Breast epithelium (tissue), 4 donors: ENCODE data around the gene NSMCE4A. TPM values are rescaled to one million over a fixed set of nuclear protein-coding genes. Genes with fewer than 3 reads are reported as not detected.

Source experiments
- DNase-seq, 2 donors: peaks; one replicate each; pipeline ENCODE4 v3.0.0-alpha.2; 2019; ENCODE audit warnings: low spot score in 2 of 2
- H3K27ac ChIP-seq, 2 donors: fragments of 200-600 bp; sonication (generic) in 1 of 2; one replicate each; pipeline ENCODE4 v1.5.1; 2016 to 2019; ENCODE audit warnings: mild to moderate bottlenecking in 1 of 2
- H3K27me3 ChIP-seq, 2 donors: fragments of 200-600 bp; sonication (generic) in 1 of 2; one replicate each; pipeline versions ENCODE4 v1.5.1 to v1.6.0; 2017 to 2019; ENCODE audit warnings: control low read depth in 1 of 2, mild to moderate bottlenecking in 1 of 2
- H3K36me3 ChIP-seq: fragments of 200-600 bp; one replicate; pipeline ENCODE4 v1.5.1; 2019
- H3K4me1 ChIP-seq, 2 donors: fragments of 200-600 bp; sonication (generic); one replicate each; pipeline ENCODE4 v1.5.1; 2016 to 2019; ENCODE audit warnings: control low read depth in 1 of 2
- H3K4me3 ChIP-seq, 3 donors: fragments of 200-600 bp; sonication (generic); 1 replicate in 2 of 3; 2 replicates in 1 of 3; pipeline ENCODE4 v1.5.1; 2016 to 2019; ENCODE audit warnings: mild to moderate bottlenecking in 3 of 3, moderate library complexity in 2 of 3
- H3K9me3 ChIP-seq, 2 donors: fragments of 200-600 bp; sonication (generic) in 1 of 2; one replicate each; pipeline ENCODE4 v1.5.1; 2016 to 2019; ENCODE audit warnings: control low read depth in 1 of 2
- POLR2A ChIP-seq: fragments of 450-650 bp; IDR thresholded peaks from one replicate; pipeline ENCODE4 v1.6.1; 2016; ENCODE audit warnings: antibody characterized with exemption, mild to moderate bottlenecking, moderate library complexity
- POLR2AphosphoS5 ChIP-seq, 3 donors: sonication (generic); formaldehyde crosslinking; IDR thresholded peaks; one replicate each; pipeline ENCODE4 v1.6.1; 2017; ENCODE audit warnings: antibody characterized with exemption in 3 of 3
- intact Hi-C: fragments of 100-400 bp; cut with DNase I; formaldehyde crosslinking; loops from one replicate; pipeline ENCODE4 v1.15.1; 2023; ENCODE audit warnings: low total_unique reads
- total RNA-seq, 3 donors: library from RNA; depleted of rRNA; stranded (reverse); fragments of >200 nt; gene quantifications; one replicate each; pipeline ENCODE4 v1.1.0, GENCODE V29; 2016
- TF ChIP-seq, protein P1 (sequence below), 3 donors: fragments of 450-650 bp; IDR thresholded peaks; one replicate each; pipeline ENCODE4 v1.5.1; 2016 to 2017; ENCODE audit warnings: antibody characterized with exemption in 3 of 3, mild to moderate bottlenecking in 3 of 3, moderate library complexity in 3 of 3

NSMCE4A gene
- total RNA-seq, 3 donors from 2014 or later = 72.2 to 120 (median 119) TPM

GRCh38 chr10:121914661-121915060, 60.4 kb downstream of the NSMCE4A start:
- Histone ChIP-seq H3K9me3 (no peaks in the 10 kb centered on the region), H3K4me3 (no peak overlapping the region), H3K4me1 (no peaks in the 10 kb centered on the region), H3K27me3 (no peaks in the 10 kb centered on the region), H3K36me3 (peaks cover 4% of the 10 kb centered on the region), H3K27ac (no peak overlapping the region)
- TF ChIP-seq, protein P1, sequence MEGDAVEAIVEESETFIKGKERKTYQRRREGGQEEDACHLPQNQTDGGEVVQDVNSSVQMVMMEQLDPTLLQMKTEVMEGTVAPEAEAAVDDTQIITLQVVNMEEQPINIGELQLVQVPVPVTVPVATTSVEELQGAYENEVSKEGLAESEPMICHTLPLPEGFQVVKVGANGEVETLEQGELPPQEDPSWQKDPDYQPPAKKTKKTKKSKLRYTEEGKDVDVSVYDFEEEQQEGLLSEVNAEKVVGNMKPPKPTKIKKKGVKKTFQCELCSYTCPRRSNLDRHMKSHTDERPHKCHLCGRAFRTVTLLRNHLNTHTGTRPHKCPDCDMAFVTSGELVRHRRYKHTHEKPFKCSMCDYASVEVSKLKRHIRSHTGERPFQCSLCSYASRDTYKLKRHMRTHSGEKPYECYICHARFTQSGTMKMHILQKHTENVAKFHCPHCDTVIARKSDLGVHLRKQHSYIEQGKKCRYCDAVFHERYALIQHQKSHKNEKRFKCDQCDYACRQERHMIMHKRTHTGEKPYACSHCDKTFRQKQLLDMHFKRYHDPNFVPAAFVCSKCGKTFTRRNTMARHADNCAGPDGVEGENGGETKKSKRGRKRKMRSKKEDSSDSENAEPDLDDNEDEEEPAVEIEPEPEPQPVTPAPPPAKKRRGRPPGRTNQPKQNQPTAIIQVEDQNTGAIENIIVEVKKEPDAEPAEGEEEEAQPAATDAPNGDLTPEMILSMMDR (IDR thresholded peaks at IDR 0.05) = no peak
- TF ChIP-seq POLR2AphosphoS5 (IDR thresholded peaks at IDR 0.05) (no peak), POLR2A (no peak)
- intact Hi-C loops = no loop called here
- no peak for DNase-seq

DNA sequence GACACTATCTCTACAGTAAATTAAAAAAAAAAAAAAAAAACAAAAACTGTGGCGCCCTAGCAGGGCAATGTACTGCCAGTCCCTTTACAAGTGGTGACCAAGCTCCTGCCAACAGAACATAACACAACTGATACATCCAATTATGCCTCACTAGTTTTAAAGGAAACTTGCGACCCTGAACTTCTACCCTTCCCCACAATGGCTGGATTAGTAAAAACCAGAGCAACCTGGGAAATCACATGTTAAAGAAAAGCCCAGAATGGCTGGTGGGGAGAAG, 63.7 kb downstream of the NSMCE4A start:
- TF ChIP-seq, protein P1 (IDR thresholded peaks at IDR 0.05) = no peak
- TF ChIP-seq POLR2A (no peak), POLR2AphosphoS5 (IDR thresholded peaks at IDR 0.05) (no peak)
- Histone ChIP-seq H3K36me3 (peaks cover 4% of the 10 kb centered on the region), H3K27ac (no peak overlapping the region), H3K4me1 (no peaks in the 10 kb centered on the region), H3K9me3 (no peaks in the 10 kb centered on the region), H3K27me3 (no peaks in the 10 kb centered on the region), H3K4me3 (no peak overlapping the region)
- DNase-seq = no peak
- intact Hi-C loops = no loop called here

DNA sequence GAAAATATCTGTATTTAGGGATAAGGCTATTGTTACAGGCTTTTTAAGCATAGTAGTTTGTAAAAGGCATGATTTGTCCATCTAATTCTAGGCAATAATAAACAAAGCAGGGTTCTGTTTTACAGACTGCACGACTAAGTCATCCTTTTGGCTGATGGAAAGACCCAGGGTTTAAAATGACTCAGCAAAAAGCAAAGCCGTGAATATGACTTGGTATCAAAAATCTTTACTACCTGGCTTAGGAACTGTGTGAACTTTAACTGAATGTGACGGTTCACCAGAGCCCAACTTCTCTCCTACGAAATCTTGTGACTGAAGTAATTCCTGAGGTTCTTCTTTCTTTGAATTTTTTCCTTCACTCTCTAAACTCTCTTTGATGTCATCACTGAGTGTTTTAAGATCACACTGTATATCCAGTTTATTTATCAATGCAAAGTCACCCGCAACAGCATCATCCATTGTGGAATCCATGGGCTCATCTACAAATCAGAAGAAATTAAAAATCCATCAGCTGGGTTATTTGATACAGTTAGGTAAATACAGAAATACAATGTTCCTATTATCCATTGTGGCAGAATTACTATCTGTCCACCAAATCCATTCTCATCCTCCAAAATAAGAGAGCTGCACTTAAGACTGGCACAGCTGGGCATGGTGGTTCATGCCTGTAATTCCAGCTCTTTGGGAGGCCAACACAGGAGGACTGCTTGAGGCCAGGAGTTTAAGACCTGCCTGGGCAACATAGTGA, 64.2 kb downstream of the NSMCE4A start:
- H3K27ac ChIP-seq = no peak overlapping the region
- TF ChIP-seq POLR2AphosphoS5 (IDR thresholded peaks at IDR 0.05) = no peak
- TF ChIP-seq, protein P1 (IDR thresholded peaks at IDR 0.05) = no peak
- TF ChIP-seq POLR2A = no peak
- no peaks in the 10 kb centered on the region for H3K27me3 ChIP-seq
- DNase-seq = no peak
- no peaks in the 10 kb centered on the region for H3K4me1 ChIP-seq
- no peaks in the 10 kb centered on the region for H3K9me3 ChIP-seq
- intact Hi-C loops = no loop called here
- H3K4me3 ChIP-seq = no peak overlapping the region
- peaks cover 4% of the 10 kb centered on the region for H3K36me3 ChIP-seq

Other genes starting within 250 kb of the NSMCE4A start
- 10 to 100 TPM; 25.0 to 46.8 (median 29.5) TPM for gene ATE1, start 47.2 kb downstream of the NSMCE4A start, total RNA-seq
- 10 to 100 TPM; 26.1 to 30.5 (median 28.5) TPM for gene TACC2, start 13.9 kb upstream of the NSMCE4A start, total RNA-seq